Activated CD8-positive, alpha-beta T cell treated with anti-CD3 and anti-CD28 coated beads, Interleukin-2, amount 10 ng/mL, durations not matched to agents 7 days and 5 days (primary cell): ENCODE measurements around the gene SOX21. TPM values are rescaled to one million over a fixed set of nuclear protein-coding genes. Genes with fewer than 3 reads are reported as not detected.

Experiments used
- ATAC-seq: fragments of 150-1000 bp; cut with Tn5 transposase; one replicate; pipeline ENCODE4 v1.10.0; 2021; ENCODE audit warnings: moderate library complexity
- CTCF ChIA-PET: fragments of 350-600 bp; sonication (Branson Sonifier 250); formaldehyde crosslinking; loops from one replicate; lab custom pipeline; 2021; ENCODE audit warnings: antibody characterized with exemption; lab: Charles Lee
- POLR2A ChIA-PET: fragments of 350-600 bp; sonication (Branson Sonifier 250); formaldehyde crosslinking; loops from one replicate; lab custom pipeline; 2021; ENCODE audit warnings: antibody characterized with exemption; lab: Charles Lee
- DNase-seq: peaks from one replicate; pipeline ENCODE4 v3.0.0-alpha.2; 2020
- H3K27ac Mint-ChIP-seq: one replicate; pipeline ENCODE4 v1.8.0; 2021; ENCODE audit warnings: mild to moderate bottlenecking, mixed read lengths
- H3K27me3 Mint-ChIP-seq: one replicate; pipeline ENCODE4 v1.8.0; 2021; ENCODE audit warnings: low read depth, mixed read lengths
- H3K36me3 Mint-ChIP-seq: one replicate; pipeline ENCODE4 v1.8.0; 2021; ENCODE audit warnings: low read depth, mixed read lengths
- H3K4me1 Mint-ChIP-seq: one replicate; pipeline ENCODE4 v1.8.0; 2021; ENCODE audit warnings: low read depth, mixed read lengths
- H3K4me3 Mint-ChIP-seq: one replicate; pipeline ENCODE4 v1.8.0; 2021; ENCODE audit warnings: mild to moderate bottlenecking, mixed read lengths
- H3K9me3 Mint-ChIP-seq: one replicate; pipeline ENCODE4 v1.8.0; 2022; ENCODE audit warnings: mixed read lengths; ENCODE audit not compliant: insufficient read depth
- total RNA-seq, 2 experiments: library from RNA; stranded (reverse); gene quantifications; one replicate each; pipeline ENCODE4 v1.2.3, GENCODE V29; 2021

SOX21 gene
- total RNA-seq, 2 experiments from 2014 or later, result not detected

- Mint-ChIP-seq H3K9me3 (no peaks in the 10 kb centered on the region), H3K27ac (no peak overlapping the region), H3K27me3 (peaks cover 22% of the 10 kb centered on the region), H3K36me3 (no peaks in the 10 kb centered on the region), H3K4me1 (no peaks in the 10 kb centered on the region), H3K4me3 (no peak overlapping the region)
- ATAC-seq, result no peak
- ChIA-PET POLR2A (no interaction called here), CTCF (no interaction called here)
- no peak for DNase-seq
These were observed 47.5 kb downstream of the SOX21 start for GRCh38 chr13:94664889-94665288.

- CTCF ChIA-PET, result interaction anchor here (1.4 kb wide), 1 partner anchor 742 kb away, joined by 5 read pairs; no protein-coding TSS in a partner anchor
- peaks cover 26% of the 10 kb centered on the region for H3K27me3 Mint-ChIP-seq
- POLR2A ChIA-PET, result no interaction called here
- H3K4me3 Mint-ChIP-seq, result no peak overlapping the region
- no peak for ATAC-seq
- H3K9me3 Mint-ChIP-seq, result no peaks in the 10 kb centered on the region
- no peaks in the 10 kb centered on the region for H3K4me1 Mint-ChIP-seq
- H3K27ac Mint-ChIP-seq, result no peak overlapping the region
- DNase-seq, result no peak
- no peaks in the 10 kb centered on the region for H3K36me3 Mint-ChIP-seq
These were observed 49.9 kb downstream of the SOX21 start for GRCh38 chr13:94662274-94662945.

- CTCF ChIA-PET, result interaction anchor here (1.2 to 3.4 kb wide), 4 partner anchors 14 to 743 kb away, joined by 5 to 15 read pairs (median 9); no protein-coding TSS in a partner anchor
- Mint-ChIP-seq H3K27me3 (peaks cover 26% of the 10 kb centered on the region), H3K36me3 (no peaks in the 10 kb centered on the region), H3K9me3 (no peaks in the 10 kb centered on the region), H3K27ac (no peak overlapping the region), H3K4me1 (no peaks in the 10 kb centered on the region), H3K4me3 (no peak overlapping the region)
- POLR2A ChIA-PET, result no interaction called here
- ATAC-seq (no peak), DNase-seq (no peak)
These were observed 50.9 kb downstream of the SOX21 start for GRCh38 chr13:94661406-94661805.

GRCh38 chr13:94660695-94661326, 51.5 kb downstream of the SOX21 start:
- Mint-ChIP-seq H3K4me3 (no peak overlapping the region), H3K9me3 (no peaks in the 10 kb centered on the region), H3K27ac (no peak overlapping the region), H3K27me3 (peaks cover 24% of the 10 kb centered on the region), H3K36me3 (no peaks in the 10 kb centered on the region), H3K4me1 (no peaks in the 10 kb centered on the region)
- ChIA-PET POLR2A (no interaction called here), CTCF (interaction anchor here (1.2 to 3.4 kb wide), 4 partner anchors 14 to 743 kb away, joined by 5 to 15 read pairs (median 9); no protein-coding TSS in a partner anchor)
- DNase-seq, result no peak
- ATAC-seq, result no peak

Other genes starting within 250 kb of the SOX21 start
- under 1 TPM in 1 of 2 experiments, not detected in 1; 0.05 TPM for gene DCT, start 232.9 kb downstream of the SOX21 start, total RNA-seq
- 10 to 100 TPM; 17.2 to 19.2 TPM for gene TGDS, start 116.4 kb downstream of the SOX21 start, total RNA-seq
- gene GPR180, start 110.7 kb downstream of the SOX21 start, total RNA-seq, result 1 to 10 TPM; 7.7 to 7.9 TPM